ENCODE measurements around the gene DSCAML1. TPM values are rescaled to one million over a fixed set of nuclear protein-coding genes. Genes with fewer than 3 reads are reported as not detected.
A peak's percentile ranks its signal among the peaks of the same experiment; 100 is the strongest.

DSCAML1 gene
- total RNA-seq, 2 experiments from 2014 or later, result 0.13 to 0.29 TPM

- intact Hi-C loops (cut with micrococcal nuclease), result no loop called here
Observed at GRCh38 chr11:117799634-117800033, 2.6 kb upstream of the DSCAML1 start.

GRCh38 chr11:117796456-117796871, 552 bp downstream of the DSCAML1 start:
- H3K4me1 Mint-ChIP-seq (ENCODE audit: low read depth), result peaks cover 13% of the 10 kb centered on the region
- no peaks in the 10 kb centered on the region for H3K9me3 Mint-ChIP-seq
- intact Hi-C loops (cut with micrococcal nuclease), result no loop called here
- POLR2A ChIA-PET, result no interaction called here
- TF ChIP-seq CTCF (IDR thresholded peaks at IDR 0.05), result no peak
- no peak for DNase-seq
- no peaks in the 10 kb centered on the region for H3K36me3 Mint-ChIP-seq (ENCODE audit: low read depth)
- no peak overlapping the region for H3K27ac Mint-ChIP-seq
- ATAC-seq, result no peak
- peak overlapping the region; percentile 7 for H3K4me3 Mint-ChIP-seq
- peaks cover 37% of the 10 kb centered on the region for H3K27me3 Mint-ChIP-seq
- CTCF ChIA-PET, result interaction anchor here (1.0 kb wide), 1 partner anchor 370 kb away, joined by 3 read pairs; no protein-coding TSS in a partner anchor

More at GRCh38 chr11:117799634-117800033, 2.6 kb upstream of the DSCAML1 start:
- no peak for TF ChIP-seq CTCF (IDR thresholded peaks at IDR 0.05)
- H3K4me1 Mint-ChIP-seq (ENCODE audit: low read depth), result peaks cover 13% of the 10 kb centered on the region
- no peaks in the 10 kb centered on the region for H3K9me3 Mint-ChIP-seq
- no peak overlapping the region for H3K27ac Mint-ChIP-seq
- ChIA-PET POLR2A (no interaction called here), CTCF (interaction anchor here (1.3 to 4.7 kb wide), 4 partner anchors 9 to 374 kb away, joined by 3 to 33 read pairs (median 4); no protein-coding TSS in a partner anchor)
- H3K4me3 Mint-ChIP-seq, result no peak overlapping the region
- peaks cover 20% of the 10 kb centered on the region for H3K27me3 Mint-ChIP-seq
- DNase-seq (no peak), ATAC-seq (no peak)
- H3K36me3 Mint-ChIP-seq (ENCODE audit: low read depth), result no peaks in the 10 kb centered on the region

GRCh38 chr11:117795638-117796455, 1.2 kb downstream of the DSCAML1 start:
- ChIA-PET POLR2A (no interaction called here), CTCF (interaction anchor here (1.0 kb wide), 1 partner anchor 370 kb away, joined by 3 read pairs; no protein-coding TSS in a partner anchor)
- peak; percentile 16 for ATAC-seq
- Mint-ChIP-seq H3K9me3 (no peaks in the 10 kb centered on the region), H3K36me3 (ENCODE audit: low read depth) (no peaks in the 10 kb centered on the region), H3K27me3 (peaks cover 39% of the 10 kb centered on the region), H3K4me1 (ENCODE audit: low read depth) (peaks cover 13% of the 10 kb centered on the region), H3K27ac (no peak overlapping the region), H3K4me3 (peak overlapping the region; percentile 46)
- DNase-seq, result no peak
- intact Hi-C loops (cut with micrococcal nuclease), result no loop called here
- no peak for TF ChIP-seq CTCF (IDR thresholded peaks at IDR 0.05)

GRCh38 chr11:117794772-117795629, 2.0 kb downstream of the DSCAML1 start:
- DNase-seq, result no peak

More at GRCh38 chr11:117794772-117795629, 2.0 kb downstream of the DSCAML1 start:
- Mint-ChIP-seq H3K27me3 (peaks cover 43% of the 10 kb centered on the region), H3K9me3 (no peaks in the 10 kb centered on the region), H3K4me1 (ENCODE audit: low read depth) (peaks cover 13% of the 10 kb centered on the region), H3K4me3 (no peak overlapping the region), H3K36me3 (ENCODE audit: low read depth) (no peaks in the 10 kb centered on the region), H3K27ac (no peak overlapping the region)
- intact Hi-C loops (cut with micrococcal nuclease), result no loop called here
- TF ChIP-seq CTCF (IDR thresholded peaks at IDR 0.05), result no peak
- CTCF ChIA-PET, result interaction anchor here (1.0 kb wide), 1 partner anchor 369 kb away, joined by 3 read pairs; no protein-coding TSS in a partner anchor
- no peak for ATAC-seq
- POLR2A ChIA-PET, result interaction anchor here (0.7 kb wide), 1 partner anchor 51 kb away, joined by 3 read pairs; no protein-coding TSS in a partner anchor
